BLaER1 treated with 17β-estradiol and CSF1 and Interleukin-3, amounts not matched to agents 10 nM and 100 nM (cell line): Measurements from ENCODE around the gene GPATCH1.
A peak's percentile ranks its signal among the peaks of the same experiment; 100 is the strongest.

Experiments
- H3K27ac ChIP-seq, 11 experiments: shearing (Covaris generic); formaldehyde crosslinking; 2 replicates each; pipeline ENCODE4 v1.8.1; 2022
- H3K27me3 ChIP-seq, 11 experiments: shearing (Covaris generic); formaldehyde crosslinking; 2 replicates each; pipeline ENCODE4 v1.8.1; 2022
- H3K36me3 ChIP-seq, 11 experiments: shearing (Covaris generic); formaldehyde crosslinking; 2 replicates each; pipeline ENCODE4 v1.8.1; 2022
- H3K4me1 ChIP-seq, 10 experiments: shearing (Covaris generic); formaldehyde crosslinking; 2 replicates each; pipeline ENCODE4 v1.8.1; 2022
- H3K4me2 ChIP-seq, 11 experiments: shearing (Covaris generic); formaldehyde crosslinking; 2 replicates each; pipeline ENCODE4 v1.8.1; 2022
- H3K4me3 ChIP-seq, 10 experiments: shearing (Covaris generic); formaldehyde crosslinking; 2 replicates each; pipeline ENCODE4 v1.8.1; 2022
- H3K9ac ChIP-seq, 11 experiments: shearing (Covaris generic); formaldehyde crosslinking; 2 replicates each; pipeline ENCODE4 v1.8.1; 2022
- H3K9me3 ChIP-seq, 11 experiments: shearing (Covaris generic); formaldehyde crosslinking; replicated peaks in 1 of 11; 2 replicates each; pipeline ENCODE4 v1.8.1; 2022
- H4K20me1 ChIP-seq, 11 experiments: shearing (Covaris generic); formaldehyde crosslinking; 2 replicates each; pipeline ENCODE4 v1.8.1; 2022
- Cebpa-rat ChIP-seq, 11 experiments: shearing (Covaris generic); IDR thresholded peaks; 2 replicates each; pipeline ENCODE4 v1.8.1; 2022

The GPATCH1 gene

GRCh38 chr19:33168528-33168927 is 87.5 kb downstream of the GPATCH1 start:
- H3K4me1 ChIP-seq = peaks cover 23 to 27% (median 25%) of the 10 kb centered on the region in 10 experiments
- H3K4me2 ChIP-seq = no peak overlapping the region
- no peak overlapping the region for H3K4me3 ChIP-seq
- peaks cover 29 to 44% (median 36%) of the 10 kb centered on the region in 11 experiments for H3K9me3 ChIP-seq
- H3K27me3 ChIP-seq = no peaks in the 10 kb centered on the region
- H3K27ac ChIP-seq = no peak overlapping the region
- peaks cover 0 to 8% (median 0%) of the 10 kb centered on the region in 11 experiments; a peak in 2 of 22 replicates for H3K36me3 ChIP-seq
- TF ChIP-seq Cebpa-rat (IDR thresholded peaks at IDR 0.05) = no peak
- no peaks in the 10 kb centered on the region for H4K20me1 ChIP-seq
- H3K9ac ChIP-seq = no peak overlapping the region

- peaks cover 0 to 11% (median 0%) of the 10 kb centered on the region in 11 experiments; a peak in 1 of 22 replicates for H3K36me3 ChIP-seq
- no peak for TF ChIP-seq Cebpa-rat (IDR thresholded peaks at IDR 0.05)
- no peak overlapping the region for H3K9ac ChIP-seq
- H3K9me3 ChIP-seq = peaks cover 29 to 42% (median 36%) of the 10 kb centered on the region in 11 experiments
- peak overlapping the region in 5 of 11 experiments; percentile 59 to 95 (median 65); a peak in 5 of 22 replicates for H3K4me2 ChIP-seq
- H3K4me3 ChIP-seq = no peak overlapping the region
- H3K27me3 ChIP-seq = no peaks in the 10 kb centered on the region
- H3K4me1 ChIP-seq = peaks cover 41 to 53% (median 48%) of the 10 kb centered on the region in 10 experiments
- no peaks in the 10 kb centered on the region for H4K20me1 ChIP-seq
- H3K27ac ChIP-seq = no peak overlapping the region; a peak in 1 of 22 replicates
Measured at GRCh38 chr19:33171222-33171795, 90.3 kb downstream of the GPATCH1 start.

GRCh38 chr19:33171916-33172359 is 91.0 kb downstream of the GPATCH1 start:
- Histone ChIP-seq H3K4me3 (no peak overlapping the region), H3K27me3 (no peaks in the 10 kb centered on the region), H3K27ac (peak overlapping the region in 2 of 11 experiments; percentile 38 to 50; a peak in 1 of 22 replicates), H3K36me3 (peaks cover 0 to 11% (median 0%) of the 10 kb centered on the region in 11 experiments; a peak in 1 of 22 replicates), H3K9me3 (peaks cover 25 to 36% (median 32%) of the 10 kb centered on the region in 11 experiments), H4K20me1 (no peaks in the 10 kb centered on the region), H3K4me1 (peaks cover 41 to 53% (median 48%) of the 10 kb centered on the region in 10 experiments), H3K9ac (no peak overlapping the region), H3K4me2 (peak overlapping the region in 9 of 11 experiments; percentile 59 to 95 (median 73); a peak in 18 of 22 replicates)
- TF ChIP-seq Cebpa-rat (IDR thresholded peaks at IDR 0.05) = no peak

- H3K9ac ChIP-seq = no peak overlapping the region
- peaks cover 3 to 13% (median 10%) of the 10 kb centered on the region in 11 experiments; a peak in 19 of 22 replicates for H3K9me3 ChIP-seq
- peaks cover 51 to 69% (median 62%) of the 10 kb centered on the region in 10 experiments for H3K4me1 ChIP-seq
- peak overlapping the region in 2 of 11 experiments; percentile 7 to 45; a peak in 2 of 22 replicates for H3K27ac ChIP-seq
- H4K20me1 ChIP-seq = no peaks in the 10 kb centered on the region
- no peak for TF ChIP-seq Cebpa-rat (IDR thresholded peaks at IDR 0.05)
- 0 out of 22 replicates have a peak, but pooled peaks cover 0 to 11% (median 0%) of the 10 kb centered on the region in 11 experiments for H3K36me3 ChIP-seq
- H3K4me2 ChIP-seq = peak overlapping the region in 9 of 11 experiments; percentile 1 to 95 (median 88); a peak in 15 of 22 replicates
- H3K27me3 ChIP-seq = no peaks in the 10 kb centered on the region
- H3K4me3 ChIP-seq = no peak overlapping the region
Measured at GRCh38 chr19:33174186-33174585, 93.2 kb downstream of the GPATCH1 start.

- Histone ChIP-seq H3K4me1 (peaks cover 51 to 75% (median 62%) of the 10 kb centered on the region in 10 experiments), H4K20me1 (no peaks in the 10 kb centered on the region), H3K9ac (peak overlapping the region in 8 of 11 experiments; percentile 88 to 98 (median 95); a peak in 13 of 22 replicates), H3K27me3 (no peaks in the 10 kb centered on the region), H3K27ac (peak overlapping the region in 2 of 11 experiments; percentile 97 to 98; a peak in 3 of 22 replicates), H3K4me2 (peak overlapping the region; percentile 84 to 96 (median 92)), H3K9me3 (peaks cover 0 to 2% (median 0%) of the 10 kb centered on the region in 11 experiments; a peak in 3 of 22 replicates), H3K4me3 (peak overlapping the region in 9 of 10 experiments; percentile 71 to 89 (median 82); a peak in 14 of 20 replicates), H3K36me3 (0 out of 22 replicates have a peak, but pooled peaks cover 0 to 8% (median 0%) of the 10 kb centered on the region in 11 experiments)
- no peak for TF ChIP-seq Cebpa-rat (IDR thresholded peaks at IDR 0.05)
Measured at GRCh38 chr19:33175156-33175782, 94.3 kb downstream of the GPATCH1 start.

- Histone ChIP-seq H3K27me3 (no peaks in the 10 kb centered on the region), H4K20me1 (no peaks in the 10 kb centered on the region), H3K4me2 (peak overlapping the region; percentile 84 to 96 (median 92)), H3K4me3 (peak overlapping the region; percentile 71 to 89 (median 82)), H3K4me1 (peaks cover 51 to 75% (median 62%) of the 10 kb centered on the region in 10 experiments), H3K9me3 (no peaks in the 10 kb centered on the region), H3K36me3 (0 out of 22 replicates have a peak, but pooled peaks cover 0 to 5% (median 0%) of the 10 kb centered on the region in 11 experiments), H3K27ac (peak overlapping the region; percentile 84 to 98 (median 95)), H3K9ac (peak overlapping the region; percentile 88 to 98 (median 94))
- no peak for TF ChIP-seq Cebpa-rat (IDR thresholded peaks at IDR 0.05)
Measured at GRCh38 chr19:33175886-33176669, 95.1 kb downstream of the GPATCH1 start.

- H3K36me3 ChIP-seq = 0 out of 22 replicates have a peak, but pooled peaks cover 0 to 5% (median 0%) of the 10 kb centered on the region in 11 experiments
- no peak for TF ChIP-seq Cebpa-rat (IDR thresholded peaks at IDR 0.05)
- H4K20me1 ChIP-seq = no peaks in the 10 kb centered on the region
- H3K9ac ChIP-seq = peak overlapping the region; percentile 88 to 98 (median 94)
- peak overlapping the region; percentile 71 to 89 (median 82) for H3K4me3 ChIP-seq
- H3K4me1 ChIP-seq = peaks cover 49 to 75% (median 64%) of the 10 kb centered on the region in 10 experiments
- H3K27ac ChIP-seq = peak overlapping the region; percentile 84 to 98 (median 95)
- H3K27me3 ChIP-seq = no peaks in the 10 kb centered on the region
- peak overlapping the region; percentile 88 to 96 (median 92) for H3K4me2 ChIP-seq
- no peaks in the 10 kb centered on the region for H3K9me3 ChIP-seq
Measured at GRCh38 chr19:33176670-33177416, 95.9 kb downstream of the GPATCH1 start.
